ENCODE results near the gene FNIP2. TPM values are rescaled to one million over a fixed set of nuclear protein-coding genes. Genes with fewer than 3 reads are reported as not detected.

Gene FNIP2
- total RNA-seq, 3 donors from 2014 or later: 61.8 to 94.1 (median 73.4) TPM

DNA sequence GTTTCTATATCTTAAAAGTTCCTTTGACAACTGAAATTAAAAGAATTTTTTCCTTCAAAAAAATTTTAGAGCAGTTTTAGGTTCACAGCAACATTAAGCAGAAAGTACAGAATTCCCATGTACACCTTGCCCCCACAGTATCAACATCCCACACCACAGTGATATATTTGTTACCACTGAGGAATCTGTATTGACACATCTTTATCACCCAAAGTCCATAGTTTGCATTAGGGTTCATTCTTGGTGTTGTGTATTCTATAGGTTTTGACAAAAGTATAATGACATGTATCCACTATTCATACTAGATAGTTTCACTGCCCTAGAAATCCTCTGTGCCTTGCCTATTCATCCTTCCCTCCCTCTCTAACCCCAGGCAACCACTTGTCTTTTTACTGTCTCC, 43.7 kb downstream of the FNIP2 start:
- no peaks in the 10 kb centered on the region for H3K9me3 ChIP-seq
- no peaks in the 10 kb centered on the region for H3K36me3 ChIP-seq (ENCODE audit: low read depth)
- DNase-seq (no peak), ATAC-seq (no peak)
- peaks cover 50% of the 10 kb centered on the region for H3K4me1 ChIP-seq (ENCODE audit: low read depth)
- TF ChIP-seq, protein P1, sequence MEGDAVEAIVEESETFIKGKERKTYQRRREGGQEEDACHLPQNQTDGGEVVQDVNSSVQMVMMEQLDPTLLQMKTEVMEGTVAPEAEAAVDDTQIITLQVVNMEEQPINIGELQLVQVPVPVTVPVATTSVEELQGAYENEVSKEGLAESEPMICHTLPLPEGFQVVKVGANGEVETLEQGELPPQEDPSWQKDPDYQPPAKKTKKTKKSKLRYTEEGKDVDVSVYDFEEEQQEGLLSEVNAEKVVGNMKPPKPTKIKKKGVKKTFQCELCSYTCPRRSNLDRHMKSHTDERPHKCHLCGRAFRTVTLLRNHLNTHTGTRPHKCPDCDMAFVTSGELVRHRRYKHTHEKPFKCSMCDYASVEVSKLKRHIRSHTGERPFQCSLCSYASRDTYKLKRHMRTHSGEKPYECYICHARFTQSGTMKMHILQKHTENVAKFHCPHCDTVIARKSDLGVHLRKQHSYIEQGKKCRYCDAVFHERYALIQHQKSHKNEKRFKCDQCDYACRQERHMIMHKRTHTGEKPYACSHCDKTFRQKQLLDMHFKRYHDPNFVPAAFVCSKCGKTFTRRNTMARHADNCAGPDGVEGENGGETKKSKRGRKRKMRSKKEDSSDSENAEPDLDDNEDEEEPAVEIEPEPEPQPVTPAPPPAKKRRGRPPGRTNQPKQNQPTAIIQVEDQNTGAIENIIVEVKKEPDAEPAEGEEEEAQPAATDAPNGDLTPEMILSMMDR (IDR thresholded peaks at IDR 0.05): no peak
- intact Hi-C loops (cut with DNase I, micrococcal nuclease): no loop called here
- no peak overlapping the region for H3K4me3 ChIP-seq

DNA sequence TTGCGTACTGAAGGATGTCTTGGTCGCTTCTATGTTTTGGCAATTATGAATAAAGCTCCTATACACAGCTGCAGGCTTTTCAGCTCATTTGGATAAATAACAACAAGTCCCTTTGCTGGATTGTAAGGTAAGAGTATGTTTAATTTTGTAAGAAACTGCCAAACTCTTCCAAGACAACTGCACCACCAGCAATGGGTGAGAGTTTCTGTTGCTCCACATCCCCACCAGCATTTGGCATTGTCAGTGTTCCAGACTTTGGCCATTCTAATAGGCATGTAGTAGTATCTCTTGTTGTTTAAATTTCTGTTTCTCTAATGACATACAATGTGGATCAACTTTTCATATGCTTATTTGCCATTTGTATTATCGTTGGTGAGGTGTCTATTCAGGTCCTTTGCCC, 44.3 kb downstream of the FNIP2 start:
- no peaks in the 10 kb centered on the region for H3K36me3 ChIP-seq (ENCODE audit: low read depth)
- no peak overlapping the region for H3K4me3 ChIP-seq
- peaks cover 50% of the 10 kb centered on the region for H3K4me1 ChIP-seq (ENCODE audit: low read depth)
- no peaks in the 10 kb centered on the region for H3K9me3 ChIP-seq
- DNase-seq: no peak
- ATAC-seq: no peak
- intact Hi-C loops (cut with DNase I, micrococcal nuclease): no loop called here
- TF ChIP-seq, protein P1 (IDR thresholded peaks at IDR 0.05): no peak

DNA sequence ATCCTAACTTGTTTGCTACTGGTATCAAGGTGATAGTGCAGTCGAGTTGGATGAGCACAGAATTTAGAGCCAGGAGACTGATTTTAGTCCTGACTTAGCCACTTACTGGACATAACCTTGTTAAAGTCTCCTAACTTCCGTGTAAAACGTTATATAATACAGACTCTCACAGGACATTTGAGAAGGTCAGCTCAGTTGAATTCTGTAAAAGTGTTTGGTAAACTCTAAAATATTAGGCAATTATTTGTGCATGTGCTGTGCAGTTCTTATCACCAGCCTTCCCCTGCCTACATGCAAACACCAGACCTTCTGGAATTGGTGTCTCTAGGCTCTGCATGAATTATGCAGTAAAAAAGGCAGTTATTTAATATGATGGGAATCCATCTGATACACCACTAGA, 45.4 kb downstream of the FNIP2 start:
- H3K4me1 ChIP-seq (ENCODE audit: low read depth): peaks cover 52% of the 10 kb centered on the region
- no peak for DNase-seq
- H3K9me3 ChIP-seq: no peaks in the 10 kb centered on the region
- ATAC-seq: no peak
- H3K4me3 ChIP-seq: no peak overlapping the region
- TF ChIP-seq, protein P1 (IDR thresholded peaks at IDR 0.05): no peak
- H3K36me3 ChIP-seq (ENCODE audit: low read depth): no peaks in the 10 kb centered on the region
- intact Hi-C loops (cut with DNase I, micrococcal nuclease): no loop called here

DNA sequence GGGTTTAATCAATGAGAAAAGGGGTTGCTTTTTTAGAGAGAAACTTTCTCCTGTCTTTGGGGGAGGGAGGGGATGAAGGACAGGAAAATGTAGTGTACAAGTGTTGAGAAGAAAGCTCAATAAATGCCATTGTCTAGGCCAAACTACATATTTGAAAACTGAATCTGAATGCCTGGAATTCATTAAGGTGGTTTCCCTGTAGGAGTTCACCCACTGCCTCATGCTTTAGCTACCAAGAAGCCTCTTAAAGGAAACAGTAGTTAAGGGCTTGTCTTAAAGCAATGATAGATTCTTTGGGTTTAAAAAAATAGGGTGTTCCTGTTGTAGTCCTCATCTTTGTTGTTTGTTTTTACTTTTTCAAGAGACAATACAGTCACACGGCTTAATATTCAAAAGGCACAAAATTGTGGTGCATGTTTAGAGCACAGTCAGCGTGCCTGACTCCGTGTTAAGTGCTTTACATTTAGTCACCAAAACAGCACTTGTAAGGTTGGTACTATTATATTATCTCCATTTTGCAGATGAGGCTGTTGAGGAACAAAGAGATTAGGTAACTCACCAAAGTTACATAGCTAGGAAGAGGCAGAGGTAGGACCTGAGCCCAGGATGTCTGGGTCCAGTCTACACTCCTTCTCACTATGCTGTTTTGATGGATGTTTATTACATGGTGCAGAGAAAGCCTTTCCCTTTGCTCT, 46.0 kb downstream of the FNIP2 start:
- peaks cover 51% of the 10 kb centered on the region for H3K4me1 ChIP-seq (ENCODE audit: low read depth)
- no peak for ATAC-seq
- intact Hi-C loops (cut with DNase I, micrococcal nuclease): no loop called here

DNA sequence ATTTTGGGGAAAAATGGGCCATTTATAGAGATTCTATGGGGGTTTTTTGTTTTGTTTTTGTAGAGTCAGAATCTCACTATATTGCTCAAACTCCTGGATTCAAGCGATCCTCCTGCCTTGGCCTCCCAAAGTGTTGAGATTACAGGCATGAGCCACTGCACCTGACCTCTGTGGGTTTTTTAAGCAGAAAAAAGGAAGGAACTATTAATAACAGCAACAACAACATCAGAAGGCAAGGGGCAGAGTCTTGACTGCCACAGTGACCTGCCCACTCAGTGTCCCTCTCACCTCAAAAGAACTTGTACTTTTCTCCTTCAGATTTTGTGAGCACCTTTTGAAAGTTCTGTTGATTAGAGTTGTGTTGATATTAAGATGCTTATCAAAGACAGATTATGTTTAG, 48.1 kb downstream of the FNIP2 start:
- no peak overlapping the region for H3K4me3 ChIP-seq
- ATAC-seq (no peak), DNase-seq (no peak)
- intact Hi-C loops (cut with DNase I, micrococcal nuclease): no loop called here
- TF ChIP-seq, protein P1 (IDR thresholded peaks at IDR 0.05): no peak
- H3K4me1 ChIP-seq (ENCODE audit: low read depth): peaks cover 53% of the 10 kb centered on the region
- H3K36me3 ChIP-seq (ENCODE audit: low read depth): no peaks in the 10 kb centered on the region
- no peaks in the 10 kb centered on the region for H3K9me3 ChIP-seq

More for the DNA sequence above, 46.0 kb downstream of the FNIP2 start:
- TF ChIP-seq, protein P1 (IDR thresholded peaks at IDR 0.05): no peak
- no peak for DNase-seq
- Histone ChIP-seq H3K36me3 (ENCODE audit: low read depth) (no peaks in the 10 kb centered on the region), H3K4me3 (no peak overlapping the region), H3K9me3 (no peaks in the 10 kb centered on the region)
